GM21825 (cell line): ENCODE measurements around the gene PTX3.

Experiments used
- ATAC-seq: cut with Tn5 transposase; IDR thresholded peaks from one replicate; pipeline ENCODE4 v1.9.1; 2021; ENCODE audit warnings: mild to moderate bottlenecking, moderate library complexity; ENCODE audit not compliant: unreplicated experiment

Gene PTX3

GRCh38 chr3:157420606-157421130, 16.0 kb upstream of the PTX3 start:
- ATAC-seq, result no peak

- ATAC-seq, result no peak
Observed at GRCh38 chr3:157423337-157423736, 13.3 kb upstream of the PTX3 start.

- ATAC-seq, result no peak
Observed at GRCh38 chr3:157427901-157428300, 8.7 kb upstream of the PTX3 start.

- ATAC-seq, result no peak
Observed at GRCh38 chr3:157428853-157429252, 7.8 kb upstream of the PTX3 start.

GRCh38 chr3:157429708-157430107, 6.9 kb upstream of the PTX3 start:
- ATAC-seq, result no peak

GRCh38 chr3:157438194-157438730, 1.6 kb downstream of the PTX3 start:
- no peak for ATAC-seq

- no peak for ATAC-seq
Observed at GRCh38 chr3:157441102-157441624, 4.5 kb downstream of the PTX3 start.

GRCh38 chr3:157442729-157443128, 6.1 kb downstream of the PTX3 start:
- no peak for ATAC-seq

- ATAC-seq, result no peak
Observed at GRCh38 chr3:157443905-157444796, 7.5 kb downstream of the PTX3 start.

GRCh38 chr3:157444797-157445184, 8.1 kb downstream of the PTX3 start:
- ATAC-seq, result no peak

- no peak for ATAC-seq
Observed at GRCh38 chr3:157445857-157446256, 9.2 kb downstream of the PTX3 start.

GRCh38 chr3:157447026-157447694, 10.5 kb downstream of the PTX3 start:
- no peak for ATAC-seq

GRCh38 chr3:157452097-157452496, 15.4 kb downstream of the PTX3 start:
- ATAC-seq, result no peak

- ATAC-seq, result no peak
Observed at GRCh38 chr3:157453824-157454223, 17.2 kb downstream of the PTX3 start.

GRCh38 chr3:157459706-157460105, 23.1 kb downstream of the PTX3 start:
- no peak for ATAC-seq

- no peak for ATAC-seq
Observed at GRCh38 chr3:157460253-157460652, 23.6 kb downstream of the PTX3 start.

- no peak for ATAC-seq
Observed at GRCh38 chr3:157463816-157464215, 27.2 kb downstream of the PTX3 start.

GRCh38 chr3:157464321-157464720, 27.7 kb downstream of the PTX3 start:
- no peak for ATAC-seq

- ATAC-seq, result no peak
Observed at GRCh38 chr3:157465741-157466140, 29.1 kb downstream of the PTX3 start.

GRCh38 chr3:157467200-157467599, 30.6 kb downstream of the PTX3 start:
- ATAC-seq, result no peak

GRCh38 chr3:157469561-157470294, 33.1 kb downstream of the PTX3 start:
- no peak for ATAC-seq
